Osteocyte (in vitro differentiated cells): ENCODE results near the gene EPHA2. TPM values are rescaled to one million over a fixed set of nuclear protein-coding genes. Genes with fewer than 3 reads are reported as not detected.
A peak's percentile ranks its signal among the peaks of the same experiment; 100 is the strongest.

Source experiments
- DNase-seq: peaks from one replicate; pipeline ENCODE4 v3.0.0; 2021; ENCODE audit warnings: mixed read lengths; ENCODE audit not compliant: unreplicated experiment; ENCODE audit errors: extremely low spot score
- H3K27ac Mint-ChIP-seq: one replicate; pipeline ENCODE4 v1.8.0; 2021; ENCODE audit warnings: mild to moderate bottlenecking, mixed read lengths; ENCODE audit not compliant: unreplicated experiment
- H3K27me3 Mint-ChIP-seq: one replicate; pipeline ENCODE4 v1.8.0; 2021; ENCODE audit warnings: mixed read lengths; ENCODE audit not compliant: unreplicated experiment
- H3K36me3 Mint-ChIP-seq: one replicate; pipeline ENCODE4 v1.8.0; 2021; ENCODE audit warnings: mixed read lengths; ENCODE audit not compliant: unreplicated experiment
- H3K4me1 Mint-ChIP-seq: one replicate; pipeline ENCODE4 v1.8.0; 2021; ENCODE audit warnings: mixed read lengths; ENCODE audit not compliant: unreplicated experiment
- H3K4me3 Mint-ChIP-seq: one replicate; pipeline ENCODE4 v1.8.0; 2021; ENCODE audit warnings: mild to moderate bottlenecking, moderate library complexity, mixed read lengths; ENCODE audit not compliant: unreplicated experiment
- H3K9me3 Mint-ChIP-seq: one replicate; pipeline ENCODE4 v1.8.0; 2021; ENCODE audit warnings: mixed read lengths; ENCODE audit not compliant: unreplicated experiment
- total RNA-seq: library from RNA; stranded (reverse); gene quantifications from 2 replicates; pipeline ENCODE4 v1.2.1, GENCODE V29; 2021
- TF ChIP-seq, protein P1 (sequence below): fragments of 200-600 bp; sonication (generic); IDR thresholded peaks from 2 replicates; pipeline ENCODE4 v1.5.0; 2021; ENCODE audit warnings: antibody characterized with exemption, mild to moderate bottlenecking, moderate library complexity

The EPHA2 gene
- total RNA-seq, 1 donor from 2014 or later = 152 TPM

- Mint-ChIP-seq H3K27ac (peak overlapping the region; percentile 97), H3K4me1 (peaks cover 91% of the 10 kb centered on the region)
- TF ChIP-seq, protein P1, sequence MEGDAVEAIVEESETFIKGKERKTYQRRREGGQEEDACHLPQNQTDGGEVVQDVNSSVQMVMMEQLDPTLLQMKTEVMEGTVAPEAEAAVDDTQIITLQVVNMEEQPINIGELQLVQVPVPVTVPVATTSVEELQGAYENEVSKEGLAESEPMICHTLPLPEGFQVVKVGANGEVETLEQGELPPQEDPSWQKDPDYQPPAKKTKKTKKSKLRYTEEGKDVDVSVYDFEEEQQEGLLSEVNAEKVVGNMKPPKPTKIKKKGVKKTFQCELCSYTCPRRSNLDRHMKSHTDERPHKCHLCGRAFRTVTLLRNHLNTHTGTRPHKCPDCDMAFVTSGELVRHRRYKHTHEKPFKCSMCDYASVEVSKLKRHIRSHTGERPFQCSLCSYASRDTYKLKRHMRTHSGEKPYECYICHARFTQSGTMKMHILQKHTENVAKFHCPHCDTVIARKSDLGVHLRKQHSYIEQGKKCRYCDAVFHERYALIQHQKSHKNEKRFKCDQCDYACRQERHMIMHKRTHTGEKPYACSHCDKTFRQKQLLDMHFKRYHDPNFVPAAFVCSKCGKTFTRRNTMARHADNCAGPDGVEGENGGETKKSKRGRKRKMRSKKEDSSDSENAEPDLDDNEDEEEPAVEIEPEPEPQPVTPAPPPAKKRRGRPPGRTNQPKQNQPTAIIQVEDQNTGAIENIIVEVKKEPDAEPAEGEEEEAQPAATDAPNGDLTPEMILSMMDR = no peak
Measured at GRCh38 chr1:16177306-16177705, 21.4 kb upstream of the EPHA2 start.

GRCh38 chr1:16176653-16177052 is 20.8 kb upstream of the EPHA2 start:
- H3K4me3 Mint-ChIP-seq = peak overlapping the region; percentile 54
- no peaks in the 10 kb centered on the region for H3K36me3 Mint-ChIP-seq
- peak overlapping the region; percentile 97 for H3K27ac Mint-ChIP-seq
- H3K9me3 Mint-ChIP-seq = no peaks in the 10 kb centered on the region
- no peaks in the 10 kb centered on the region for H3K27me3 Mint-ChIP-seq
- TF ChIP-seq, protein P1 = no peak
- peaks cover 89% of the 10 kb centered on the region for H3K4me1 Mint-ChIP-seq
- no peak for DNase-seq

More at GRCh38 chr1:16177306-16177705, 21.4 kb upstream of the EPHA2 start:
- no peaks in the 10 kb centered on the region for H3K27me3 Mint-ChIP-seq
- H3K36me3 Mint-ChIP-seq = no peaks in the 10 kb centered on the region
- no peak for DNase-seq
- H3K4me3 Mint-ChIP-seq = no peak overlapping the region
- H3K9me3 Mint-ChIP-seq = no peaks in the 10 kb centered on the region

DNA sequence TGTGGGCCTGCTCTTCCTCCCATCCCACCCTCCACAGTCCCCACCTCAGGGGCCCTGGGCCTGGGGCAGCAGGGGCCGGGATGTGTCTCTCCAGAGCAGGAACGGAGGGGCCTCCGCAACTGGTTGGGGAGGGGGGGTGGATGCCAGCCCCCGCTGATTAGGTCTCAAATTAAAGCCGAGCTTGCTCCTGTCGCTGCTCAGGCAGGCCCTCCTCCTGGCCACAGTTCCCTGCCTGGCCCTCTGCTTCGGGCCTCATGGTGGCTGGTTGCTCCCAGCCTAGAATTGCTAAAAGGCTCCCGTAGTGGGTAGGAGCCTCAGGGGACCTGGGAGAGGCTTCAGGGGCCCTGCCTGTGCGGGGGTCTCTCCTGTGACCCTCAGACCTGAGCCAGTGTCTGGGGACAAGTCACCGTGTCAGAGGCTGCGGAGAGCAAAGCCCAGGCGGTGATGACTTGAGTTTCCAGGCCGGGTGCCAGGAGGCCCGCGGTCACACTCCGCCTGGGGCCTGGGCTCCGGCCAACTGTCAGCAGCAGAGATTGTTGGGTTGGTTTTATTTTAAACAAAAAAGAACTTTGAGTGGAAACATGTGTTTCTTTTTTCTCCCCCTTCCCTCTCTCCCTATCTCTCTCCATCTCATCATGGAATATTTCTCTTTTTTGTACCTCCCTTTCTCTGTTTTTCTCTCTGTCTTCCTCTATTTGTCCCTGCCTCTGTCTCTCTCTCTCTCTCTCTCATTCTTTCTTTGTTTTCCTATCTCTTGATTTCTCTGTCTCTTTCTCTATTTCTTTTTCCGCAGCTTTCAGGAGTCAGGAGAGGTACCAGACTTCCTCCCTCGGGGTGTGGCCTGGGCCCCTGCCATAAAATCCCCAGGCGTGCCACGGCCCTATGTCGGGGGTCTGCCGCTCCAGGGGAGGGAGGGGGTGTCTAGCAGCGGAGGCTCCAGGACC is 20.0 kb upstream of the EPHA2 start:
- DNase-seq = peak; percentile 96
- Mint-ChIP-seq H3K4me1 (peaks cover 87% of the 10 kb centered on the region), H3K4me3 (peak overlapping the region; percentile 54), H3K36me3 (no peaks in the 10 kb centered on the region), H3K27me3 (no peaks in the 10 kb centered on the region), H3K27ac (peak overlapping the region; percentile 97), H3K9me3 (no peaks in the 10 kb centered on the region)
- TF ChIP-seq, protein P1 = no peak

DNA sequence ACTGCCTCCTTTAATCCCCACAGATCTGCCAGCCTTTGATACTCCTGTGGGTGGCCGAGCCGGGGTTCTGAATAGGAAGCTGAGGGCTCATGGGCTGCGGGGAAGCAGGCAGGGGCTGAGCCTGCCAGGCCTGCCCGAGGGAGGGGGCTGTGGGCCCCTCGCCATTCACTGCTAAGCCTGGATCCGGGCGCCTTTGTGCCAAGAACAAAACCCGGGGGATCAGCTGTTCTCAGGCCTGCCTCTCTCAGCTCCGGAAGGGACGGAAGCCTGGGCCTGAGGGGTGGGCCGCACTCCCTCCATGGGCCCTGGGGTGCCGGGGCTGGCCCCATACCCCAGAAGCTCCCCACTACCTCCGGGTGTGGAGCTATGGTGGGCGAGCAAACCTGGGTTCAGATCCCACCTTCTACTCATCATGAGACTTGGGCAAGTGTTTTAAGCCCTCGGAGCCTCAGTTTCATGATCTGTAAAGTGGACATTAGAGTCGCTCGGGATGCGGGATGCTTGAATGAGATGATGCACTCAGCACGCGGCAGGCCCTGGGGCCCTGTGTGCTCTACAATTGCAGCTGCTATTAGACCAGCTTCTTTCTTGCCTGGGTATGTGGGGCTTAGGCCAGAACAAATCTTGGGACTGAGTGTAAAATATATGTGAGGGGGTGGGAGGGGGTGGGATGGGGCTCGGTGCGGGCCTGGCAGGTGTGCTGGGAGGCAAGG is 19.2 kb upstream of the EPHA2 start:
- TF ChIP-seq, protein P1 = no peak
- Mint-ChIP-seq H3K4me3 (no peak overlapping the region), H3K36me3 (no peaks in the 10 kb centered on the region), H3K4me1 (peaks cover 81% of the 10 kb centered on the region), H3K27me3 (no peaks in the 10 kb centered on the region), H3K27ac (peak overlapping the region; percentile 97), H3K9me3 (no peaks in the 10 kb centered on the region)
- no peak for DNase-seq
